Caco-2 (cell line): ENCODE data around the gene VWA7. TPM values are rescaled to one million over a fixed set of nuclear protein-coding genes. Genes with fewer than 3 reads are reported as not detected.

Source experiments
- BruUV-seq: library from RNA; stranded (reverse); fragments of 400-500 nt; replicated peaks from 2 replicates; lab custom pipeline; 2021; lab: Mats Ljungman, UMichigan
- CTCF ChIA-PET: fragments of 300-600 bp; sonication (Branson Sonifier 250); formaldehyde crosslinking; loops from one replicate; lab custom pipeline; 2022; ENCODE audit warnings: antibody characterized with exemption; lab: Charles Lee
- POLR2A ChIA-PET: fragments of 300-600 bp; sonication (Branson Sonifier 250); formaldehyde crosslinking; loops from one replicate; lab custom pipeline; 2022; ENCODE audit warnings: antibody characterized with exemption; lab: Charles Lee
- DNase-seq, 2 experiments: peaks; one replicate each; pipeline versions ENCODE4 v3.0.0 to v3.0.0-alpha.2; 2020 to 2022
- H3K27me3 ChIP-seq: replicated peaks from 2 replicates; pipeline ENCODE4 v1.6.0; 2011; ENCODE audit warnings: low read length; ENCODE audit not compliant: control insufficient read depth, insufficient read depth
- H3K36me3 ChIP-seq: 2 replicates; pipeline ENCODE4 v1.5.1; 2011; ENCODE audit warnings: low read length; ENCODE audit not compliant: control insufficient read depth, insufficient read depth
- H3K4me1 ChIP-seq: fragments of 250-450 bp; sonication (Bioruptor Pico); 2 replicates; pipeline ENCODE4 v1.5.1; 2020; ENCODE audit warnings: mild to moderate bottlenecking
- H3K4me3 ChIP-seq: 2 replicates; pipeline ENCODE4 v1.5.1; 2011; ENCODE audit warnings: low read depth, mild to moderate bottlenecking, control low read depth, low read length
- H3K9me3 ChIP-seq: fragments of 250-450 bp; sonication (Bioruptor Pico); 2 replicates; pipeline ENCODE4 v1.5.1; 2020; ENCODE audit warnings: mild to moderate bottlenecking, moderate library complexity
- H3K27ac Mint-ChIP-seq: one replicate; pipeline ENCODE4 v1.8.0; 2022; ENCODE audit warnings: mixed read lengths; ENCODE audit not compliant: unreplicated experiment
- H3K27me3 Mint-ChIP-seq: one replicate; pipeline ENCODE4 v1.8.0; 2022; ENCODE audit warnings: mixed read lengths; ENCODE audit not compliant: insufficient read depth, unreplicated experiment
- H3K36me3 Mint-ChIP-seq: one replicate; pipeline ENCODE4 v1.8.0; 2022; ENCODE audit warnings: mild to moderate bottlenecking, mixed read lengths; ENCODE audit not compliant: insufficient read depth, unreplicated experiment
- H3K4me1 Mint-ChIP-seq: one replicate; pipeline ENCODE4 v1.8.0; 2022; ENCODE audit warnings: low read depth, mixed read lengths; ENCODE audit not compliant: unreplicated experiment
- H3K4me3 Mint-ChIP-seq: one replicate; pipeline ENCODE4 v1.8.0; 2022; ENCODE audit warnings: mild to moderate bottlenecking, moderate library complexity, mixed read lengths; ENCODE audit not compliant: unreplicated experiment
- H3K9me3 Mint-ChIP-seq: one replicate; pipeline ENCODE4 v1.8.0; 2022; ENCODE audit warnings: mixed read lengths; ENCODE audit not compliant: unreplicated experiment
- intact Hi-C: fragments of 100-400 bp; cut with micrococcal nuclease; formaldehyde crosslinking; loops from one replicate; pipeline ENCODE4 v1.10.0; 2022; ENCODE audit not compliant: unreplicated experiment
- total RNA-seq: library from RNA; stranded (reverse); gene quantifications from 2 replicates; pipeline ENCODE4 v1.2.3, GENCODE V29; 2022
- TF ChIP-seq, protein P1 (sequence below), 2 experiments: fragments of 200-600 bp in 1 of 2; IDR thresholded peaks; 1 replicate in 1 of 2; 2 replicates in 1 of 2; pipeline versions ENCODE4 v1.5.1 to v1.8.0; 2011 to 2022; ENCODE audit warnings: antibody characterized with exemption in 1 of 2, control low read depth in 1 of 2, inconsistent platforms in 1 of 2, low read depth in 1 of 2, low read length in 1 of 2, mild to moderate bottlenecking in 1 of 2, moderate library complexity in 1 of 2; ENCODE audit not compliant: insufficient read depth in 1 of 2, severe bottlenecking in 1 of 2, unreplicated experiment in 1 of 2

The VWA7 gene
- total RNA-seq, 1 experiment from 2014 or later = 0.61 TPM

DNA sequence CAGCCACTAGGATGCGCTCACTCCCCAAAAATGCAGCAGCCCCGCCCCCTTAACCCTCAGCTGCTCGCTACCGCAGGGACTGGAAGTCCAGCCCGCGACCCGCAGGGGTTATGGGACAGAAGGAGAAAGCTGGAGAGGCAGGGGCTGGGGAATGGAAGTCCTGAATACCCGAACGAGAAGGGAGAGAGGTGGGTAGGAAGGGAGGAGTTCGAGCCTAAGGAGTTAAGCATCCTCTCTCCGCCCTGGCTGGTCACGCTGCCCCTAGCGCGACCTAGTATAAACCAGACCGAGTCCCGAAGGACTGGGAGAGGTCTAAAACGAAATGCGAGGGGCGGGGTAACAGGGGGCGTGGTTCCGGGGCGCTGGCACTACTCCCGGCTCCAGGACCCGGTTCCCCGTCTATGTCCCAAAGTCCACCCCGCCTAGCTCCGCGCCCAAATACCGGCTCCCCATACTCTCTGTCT is 47.6 kb downstream of the VWA7 start:
- ChIA-PET POLR2A (interaction anchor here (0.6 to 2.0 kb wide), 13 partner anchors 9 to 133 kb away, joined by 3 to 59 read pairs (median 5); partner anchors contain the start of genes ABHD16A, HSPA1A, HSPA1B and HSPA1L), CTCF (interaction anchor here (0.6 to 2.5 kb wide), 17 partner anchors 10 to 415 kb away, joined by 3 to 30 read pairs (median 4); partner anchors contain the start of genes HSPA1B, LSM2, LY6G5C and MSH5)
- peaks cover 27% of the 10 kb centered on the region for H3K4me1 Mint-ChIP-seq
- Histone ChIP-seq H3K4me3 (peak overlapping the region; percentile 58), H3K9me3 (no peaks in the 10 kb centered on the region), H3K36me3 (peaks cover 9% of the 10 kb centered on the region), H3K27me3 (no peaks in the 10 kb centered on the region), H3K4me1 (peaks cover 13% of the 10 kb centered on the region)
- intact Hi-C loops = loop anchor here (1.0 kb wide), 5 partner anchors 34 to 101 kb away; no protein-coding TSS in a partner anchor
- peak overlapping the region; percentile 84 for H3K27ac Mint-ChIP-seq
- H3K4me3 Mint-ChIP-seq = peak overlapping the region; percentile 87
- no peaks in the 10 kb centered on the region for H3K9me3 Mint-ChIP-seq
- TF ChIP-seq, protein P1, sequence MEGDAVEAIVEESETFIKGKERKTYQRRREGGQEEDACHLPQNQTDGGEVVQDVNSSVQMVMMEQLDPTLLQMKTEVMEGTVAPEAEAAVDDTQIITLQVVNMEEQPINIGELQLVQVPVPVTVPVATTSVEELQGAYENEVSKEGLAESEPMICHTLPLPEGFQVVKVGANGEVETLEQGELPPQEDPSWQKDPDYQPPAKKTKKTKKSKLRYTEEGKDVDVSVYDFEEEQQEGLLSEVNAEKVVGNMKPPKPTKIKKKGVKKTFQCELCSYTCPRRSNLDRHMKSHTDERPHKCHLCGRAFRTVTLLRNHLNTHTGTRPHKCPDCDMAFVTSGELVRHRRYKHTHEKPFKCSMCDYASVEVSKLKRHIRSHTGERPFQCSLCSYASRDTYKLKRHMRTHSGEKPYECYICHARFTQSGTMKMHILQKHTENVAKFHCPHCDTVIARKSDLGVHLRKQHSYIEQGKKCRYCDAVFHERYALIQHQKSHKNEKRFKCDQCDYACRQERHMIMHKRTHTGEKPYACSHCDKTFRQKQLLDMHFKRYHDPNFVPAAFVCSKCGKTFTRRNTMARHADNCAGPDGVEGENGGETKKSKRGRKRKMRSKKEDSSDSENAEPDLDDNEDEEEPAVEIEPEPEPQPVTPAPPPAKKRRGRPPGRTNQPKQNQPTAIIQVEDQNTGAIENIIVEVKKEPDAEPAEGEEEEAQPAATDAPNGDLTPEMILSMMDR (IDR thresholded peaks at IDR 0.05; ENCODE audit: insufficient read depth in 1 of 2, low read depth in 1 of 2, low read length in 1 of 2, severe bottlenecking in 1 of 2, unreplicated experiment in 1 of 2) = peak; percentile 75 to 89
- BruUV-seq = no TSS peak
- DNase-seq = peak; percentile 94
- no peaks in the 10 kb centered on the region for H3K27me3 Mint-ChIP-seq
- H3K36me3 Mint-ChIP-seq = peaks cover 87% of the 10 kb centered on the region

DNA sequence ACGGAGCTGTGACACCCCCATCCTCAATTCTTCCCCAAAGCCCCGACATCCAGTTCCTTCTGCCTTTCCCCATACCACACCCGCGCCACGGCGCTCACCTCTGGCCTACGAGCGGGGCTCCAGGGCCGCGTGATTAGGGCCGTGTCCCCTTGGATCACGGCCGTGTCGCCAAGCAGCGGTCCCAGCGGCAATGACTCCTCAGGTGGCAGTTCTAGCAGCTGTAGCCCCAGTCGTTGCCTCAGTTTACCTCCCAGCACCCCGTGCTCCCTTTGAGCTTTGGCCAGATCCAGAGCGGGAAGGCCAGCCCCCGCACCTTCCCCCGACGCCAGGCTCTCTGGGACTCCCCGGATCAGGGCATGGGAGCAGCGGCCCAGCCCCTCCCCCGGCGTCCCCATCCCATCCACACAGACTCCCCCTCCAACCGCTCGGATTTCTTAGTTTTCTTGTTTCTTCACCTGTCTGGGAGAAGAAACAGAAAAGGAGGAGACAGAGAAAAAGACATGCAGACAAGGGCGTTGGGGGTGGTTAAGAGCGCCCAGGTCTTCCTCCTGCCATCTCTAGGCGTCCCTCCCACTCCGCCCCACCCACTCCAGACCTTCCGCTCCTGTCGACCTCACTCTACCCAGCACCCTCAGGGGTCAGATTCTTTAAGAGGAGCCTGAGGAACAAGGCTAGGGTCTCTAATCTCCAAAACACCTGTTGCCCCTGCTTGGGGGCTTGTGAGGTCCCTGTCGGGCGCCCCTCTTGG is 48.2 kb downstream of the VWA7 start, which contains the start of gene DDAH2:
TSS of gene DDAH2 (minus strand) at position 533 of the 748 bp plus-strand sequence. CDS start at position 395, 138 bp downstream.
- Mint-ChIP-seq H3K4me3 (peak within 1 kb of the TSS; percentile 87), H3K27ac (peak within 1 kb of the TSS; percentile 84), H3K36me3 (peaks cover 81% of the 10 kb centered on the region), H3K9me3 (no peaks in the 10 kb centered on the region), H3K4me1 (peaks cover 26% of the 10 kb centered on the region), H3K27me3 (no peaks in the 10 kb centered on the region)
- no peak for DNase-seq
- Histone ChIP-seq H3K4me3 (peak within 1 kb of the TSS; percentile 58), H3K4me1 (peaks cover 7% of the 10 kb centered on the region; the same call in 1 of the 2 replicates), H3K36me3 (peaks cover 9% of the 10 kb centered on the region), H3K27me3 (no peaks in the 10 kb centered on the region), H3K9me3 (no peaks in the 10 kb centered on the region)
- ChIA-PET POLR2A (interaction anchor here (0.6 to 2.0 kb wide), 10 partner anchors 10 to 93 kb away, joined by 3 to 59 read pairs (median 4); partner anchors contain the start of genes ABHD16A, HSPA1A, HSPA1L and MSH5), CTCF (interaction anchor here (0.9 to 2.5 kb wide), 13 partner anchors 10 to 182 kb away, joined by 3 to 30 read pairs (median 4); partner anchors contain the start of genes HSPA1B, LSM2, LY6G5C and MSH5)
- TF ChIP-seq, protein P1 (IDR thresholded peaks at IDR 0.05; ENCODE audit: insufficient read depth in 1 of 2, low read depth in 1 of 2, low read length in 1 of 2, severe bottlenecking in 1 of 2, unreplicated experiment in 1 of 2) = no peak
- TSS peak; percentile 23 for BruUV-seq
- intact Hi-C loops = loop anchor here (1.0 kb wide), 5 partner anchors 34 to 101 kb away; no protein-coding TSS in a partner anchor
